ENCODE data around the gene BCOR.

Gene BCOR

GRCh38 chrX:40108162-40108958, 10.6 kb upstream of the BCOR start:
- Histone ChIP-seq H2AK5ac (ENCODE audit: low read length, severe bottlenecking) (peak overlapping the region; percentile 88), H4K91ac (ENCODE audit: low read length) (peak overlapping the region; percentile 86), H3K4me1 (ENCODE audit: control insufficient read depth, insufficient read depth, low read depth, low read length) (peaks cover 26% of the 10 kb centered on the region), H4K8ac (ENCODE audit: low read length) (peak overlapping the region; percentile 88), H2BK12ac (ENCODE audit: low read length in 2 of 2) (peak overlapping the region; percentile 45 to 84), H3K4me3 (ENCODE audit: insufficient read depth in 1 of 2, low read depth in 1 of 2, low read length in 2 of 2) (peak overlapping the region in 1 of 2 experiments; percentile 72), H3K14ac (ENCODE audit: low read length in 2 of 2) (peak overlapping the region in 1 of 2 experiments; percentile 41), H2BK5ac (ENCODE audit: low read depth, low read length, poor library complexity, severe bottlenecking) (peak overlapping the region; percentile 79), H2BK120ac (ENCODE audit: low read depth, low read length) (peak overlapping the region; percentile 54), H3K4ac (ENCODE audit: low read depth in 1 of 2, low read length in 2 of 2) (peak overlapping the region; percentile 51 to 79), H3K18ac (ENCODE audit: low read depth in 1 of 2, low read length in 2 of 2) (peak overlapping the region; percentile 37 to 75), H3K27me3 (ENCODE audit: control insufficient read depth in 1 of 2, insufficient read depth in 1 of 2, low read length in 2 of 2) (peaks cover 0 to 22% of the 10 kb centered on the region in 2 experiments), H3K79me1 (replicated peaks; ENCODE audit: low read length, poor library complexity, severe bottlenecking) (peaks cover under 1% of the 10 kb centered on the region), H3K27ac (ENCODE audit: low read length, poor library complexity, severe bottlenecking) (peak overlapping the region; percentile 93), H2BK15ac (ENCODE audit: low read depth, poor library complexity, severe bottlenecking) (no peak overlapping the region), H3K4me2 (ENCODE audit: low read length, poor library complexity, severe bottlenecking) (peak overlapping the region; percentile 58), H2AFZ (ENCODE audit: low read depth, low read length) (no peak overlapping the region), H3K23ac (ENCODE audit: low read length in 2 of 2) (no peak overlapping the region), H3K36me3 (ENCODE audit: control insufficient read depth in 1 of 2, insufficient read depth in 2 of 2, low read depth in 1 of 2, low read length in 2 of 2) (no peaks in the 10 kb centered on the region), H3K9ac (ENCODE audit: low read length) (peak overlapping the region; percentile 49), H3K9me3 (ENCODE audit: control insufficient read depth, low read length) (no peaks in the 10 kb centered on the region)
- WGBS: under 1% methylated on average over 27 of the region's 66 CpGs
- peak; percentile 49 for DNase-seq

DNA sequence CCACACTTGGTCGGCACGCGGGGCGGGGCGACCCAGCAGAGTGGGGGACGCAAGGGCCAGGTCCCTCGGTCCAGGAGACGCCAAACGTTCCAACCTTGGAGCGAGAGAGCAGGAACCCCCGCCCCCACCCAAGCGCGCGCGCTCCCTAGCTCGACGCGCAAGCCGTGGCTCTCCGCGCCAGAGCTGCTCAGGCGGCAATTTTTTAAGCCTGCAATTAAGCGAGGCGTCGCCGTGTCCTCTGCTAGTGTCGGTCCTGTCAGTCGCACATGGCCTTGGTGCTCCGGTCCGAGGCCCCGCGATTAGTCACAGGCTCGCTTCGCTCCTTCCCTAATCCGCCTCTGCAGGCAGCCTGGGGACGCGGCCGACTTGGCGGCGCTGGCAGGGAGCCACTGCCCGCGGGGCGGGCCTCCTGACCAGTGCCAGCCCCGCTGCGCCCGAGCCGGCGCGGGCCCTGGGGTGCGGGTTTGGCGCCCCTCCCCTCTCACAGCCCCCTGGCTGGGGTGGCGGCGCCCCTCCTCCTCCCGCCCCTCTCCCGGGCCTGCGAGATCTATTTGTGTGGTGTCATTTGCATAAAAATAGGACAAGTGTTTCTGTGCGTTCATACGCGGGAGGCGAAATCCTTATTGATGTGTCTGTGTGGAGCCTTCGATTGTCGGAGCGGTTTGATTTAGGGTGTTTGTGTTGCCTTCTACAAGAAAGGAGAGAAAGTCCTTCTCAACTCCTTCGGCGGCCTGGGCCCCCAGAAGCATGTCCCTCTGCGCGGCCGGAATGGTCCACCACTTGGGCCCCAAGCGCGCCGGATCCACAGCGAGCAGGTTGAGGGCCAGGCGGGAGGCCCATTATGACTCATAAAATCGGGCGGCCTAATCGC, 9.8 kb upstream of the BCOR start:
- 1% methylated on average over 37 of the region's 76 CpGs for WGBS

DNA sequence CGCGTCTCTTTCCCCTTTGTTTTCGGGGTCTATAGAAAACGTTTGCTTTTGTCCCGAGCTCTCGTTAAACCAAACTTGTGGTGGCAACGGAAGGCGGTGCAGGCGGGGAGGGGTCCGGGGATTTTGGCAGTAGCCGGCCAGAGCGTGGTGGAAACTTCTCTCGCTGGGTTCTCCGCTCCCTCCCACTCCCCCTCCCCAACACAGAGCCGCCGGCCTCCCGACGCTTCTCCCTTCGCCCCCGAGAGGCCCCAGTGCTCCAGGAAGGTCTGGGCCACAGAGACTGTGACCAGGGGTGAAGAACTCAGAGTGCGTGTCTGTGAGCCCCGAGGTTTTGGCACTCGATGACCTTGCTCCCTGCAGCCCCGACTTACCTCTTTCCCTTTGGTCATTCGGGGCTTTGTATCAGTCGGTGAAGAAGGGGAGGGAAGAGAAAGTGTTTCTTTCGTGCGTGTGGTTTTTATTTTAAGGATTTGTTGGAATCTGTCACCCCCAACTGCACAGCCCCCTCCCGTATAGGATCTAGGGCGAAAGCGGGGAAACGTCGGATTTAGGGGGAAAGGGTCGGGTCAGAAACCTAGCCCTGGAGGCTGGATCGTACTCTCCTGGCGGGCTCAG, 9.0 kb upstream of the BCOR start:
- DNase-seq: peak; percentile 31
- no peak overlapping the region for H2AFZ ChIP-seq (ENCODE audit: low read depth, low read length)

More for the DNA sequence above, 9.8 kb upstream of the BCOR start:
- peaks cover 26% of the 10 kb centered on the region for H3K4me1 ChIP-seq (ENCODE audit: control insufficient read depth, insufficient read depth, low read depth, low read length)
- no peaks in the 10 kb centered on the region for H3K9me3 ChIP-seq (ENCODE audit: control insufficient read depth, low read length)
- peak; percentile 77 for DNase-seq
- H3K27ac ChIP-seq (ENCODE audit: low read length, poor library complexity, severe bottlenecking): peak overlapping the region; percentile 93
- peak overlapping the region; percentile 81 for H3K4me2 ChIP-seq (ENCODE audit: low read length, poor library complexity, severe bottlenecking)
- H3K9ac ChIP-seq (ENCODE audit: low read length): no peak overlapping the region
- peak overlapping the region; percentile 79 for H2BK5ac ChIP-seq (ENCODE audit: low read depth, low read length, poor library complexity, severe bottlenecking)
- H4K91ac ChIP-seq (ENCODE audit: low read length): no peak overlapping the region
- peak overlapping the region; percentile 62 to 91 for H3K18ac ChIP-seq (ENCODE audit: low read depth in 1 of 2, low read length in 2 of 2)
- H2AK5ac ChIP-seq (ENCODE audit: low read length, severe bottlenecking): no peak overlapping the region
- peak overlapping the region; percentile 39 to 71 for H2BK12ac ChIP-seq (ENCODE audit: low read length in 2 of 2)
- H3K79me1 ChIP-seq (replicated peaks; ENCODE audit: low read length, poor library complexity, severe bottlenecking): no peaks in the 10 kb centered on the region
- peaks cover 0 to 3% of the 10 kb centered on the region in 2 experiments for H3K36me3 ChIP-seq (ENCODE audit: control insufficient read depth in 1 of 2, insufficient read depth in 2 of 2, low read depth in 1 of 2, low read length in 2 of 2)
- no peak overlapping the region for H3K14ac ChIP-seq (ENCODE audit: low read length in 2 of 2)
- H2BK120ac ChIP-seq (ENCODE audit: low read depth, low read length): peak overlapping the region; percentile 5
- no peak overlapping the region for H2AFZ ChIP-seq (ENCODE audit: low read depth, low read length)
- H3K4ac ChIP-seq (ENCODE audit: low read depth in 1 of 2, low read length in 2 of 2): peak overlapping the region in 1 of 2 experiments; percentile 69
- no peak overlapping the region for H3K23ac ChIP-seq (ENCODE audit: low read length in 2 of 2)
- H3K27me3 ChIP-seq (ENCODE audit: control insufficient read depth in 1 of 2, insufficient read depth in 1 of 2, low read length in 2 of 2): peaks cover 0 to 29% of the 10 kb centered on the region in 2 experiments
- H3K4me3 ChIP-seq (ENCODE audit: insufficient read depth in 1 of 2, low read depth in 1 of 2, low read length in 2 of 2): peak overlapping the region in 1 of 2 experiments; percentile 61
- H4K8ac ChIP-seq (ENCODE audit: low read length): no peak overlapping the region
- H2BK15ac ChIP-seq (ENCODE audit: low read depth, poor library complexity, severe bottlenecking): no peak overlapping the region

More for the DNA sequence above, 9.0 kb upstream of the BCOR start:
- Histone ChIP-seq H3K79me1 (replicated peaks; ENCODE audit: low read length, poor library complexity, severe bottlenecking) (peaks cover 3% of the 10 kb centered on the region), H3K4me3 (ENCODE audit: insufficient read depth in 1 of 2, low read depth in 1 of 2, low read length in 2 of 2) (peak overlapping the region in 1 of 2 experiments; percentile 61), H2BK12ac (ENCODE audit: low read length in 2 of 2) (peak overlapping the region; percentile 39 to 90), H3K18ac (ENCODE audit: low read depth in 1 of 2, low read length in 2 of 2) (peak overlapping the region; percentile 62 to 91), H4K91ac (ENCODE audit: low read length) (peak overlapping the region; percentile 61), H2BK15ac (ENCODE audit: low read depth, poor library complexity, severe bottlenecking) (no peak overlapping the region), H3K27me3 (ENCODE audit: control insufficient read depth in 1 of 2, insufficient read depth in 1 of 2, low read length in 2 of 2) (peaks cover 0 to 36% of the 10 kb centered on the region in 2 experiments), H3K4me1 (ENCODE audit: control insufficient read depth, insufficient read depth, low read depth, low read length) (peaks cover 26% of the 10 kb centered on the region), H3K23ac (ENCODE audit: low read length in 2 of 2) (no peak overlapping the region), H4K8ac (ENCODE audit: low read length) (no peak overlapping the region), H3K14ac (ENCODE audit: low read length in 2 of 2) (no peak overlapping the region), H3K9me3 (ENCODE audit: control insufficient read depth, low read length) (no peaks in the 10 kb centered on the region), H3K4me2 (ENCODE audit: low read length, poor library complexity, severe bottlenecking) (peak overlapping the region; percentile 81), H2BK5ac (ENCODE audit: low read depth, low read length, poor library complexity, severe bottlenecking) (no peak overlapping the region), H2AK5ac (ENCODE audit: low read length, severe bottlenecking) (no peak overlapping the region), H3K27ac (ENCODE audit: low read length, poor library complexity, severe bottlenecking) (peak overlapping the region; percentile 23), H3K9ac (ENCODE audit: low read length) (peak overlapping the region; percentile 43), H2BK120ac (ENCODE audit: low read depth, low read length) (peak overlapping the region; percentile 19), H3K36me3 (ENCODE audit: control insufficient read depth in 1 of 2, insufficient read depth in 2 of 2, low read depth in 1 of 2, low read length in 2 of 2) (peaks cover 0 to 3% of the 10 kb centered on the region in 2 experiments), H3K4ac (ENCODE audit: low read depth in 1 of 2, low read length in 2 of 2) (peak overlapping the region in 1 of 2 experiments; percentile 91)
- whole genome bisulfite sequencing: 2% methylated on average over 19 of the region's 36 CpGs

Measured in mesenchymal stem cell (in vitro differentiated cells and primary cell).